Measurements from ENCODE around the gene OR4D6. TPM values are rescaled to one million over a fixed set of nuclear protein-coding genes. Genes with fewer than 3 reads are reported as not detected.
A peak's percentile ranks its signal among the peaks of the same experiment; 100 is the strongest.
"Not testable (repeated sequence)": the region's sequence is repeated elsewhere in the genome, so short reads cannot be mapped to it uniquely, and the experiment has no call there.

OR4D6 gene
- total RNA-seq (2014; rRNA removed; shearing (Covaris generic); ENCODE audit: low replicate concordance) = not detected in 2 replicates

- no peak for DNase-seq (ENCODE audit: low read depth)
- in situ Hi-C loops (cut with HindIII; ENCODE audit: low pct_unique_long_range_greater_than_20kb, low sequenced_read_pairs) = no loop called here
These were observed at the start of gene OR4D6 for GRCh38 chr11:59456661-59457060. TSS of gene OR4D6 (plus strand) at chr11:59456961. CDS start at chr11:59456961, 0 bp downstream.

GRCh38 chr11:59413646-59414045 lies 43.1 kb upstream of the OR4D6 start:
- DNase-seq (ENCODE audit: low read depth) = no peak
- in situ Hi-C loops (cut with HindIII; ENCODE audit: low pct_unique_long_range_greater_than_20kb, low sequenced_read_pairs) = no loop called here

DNA sequence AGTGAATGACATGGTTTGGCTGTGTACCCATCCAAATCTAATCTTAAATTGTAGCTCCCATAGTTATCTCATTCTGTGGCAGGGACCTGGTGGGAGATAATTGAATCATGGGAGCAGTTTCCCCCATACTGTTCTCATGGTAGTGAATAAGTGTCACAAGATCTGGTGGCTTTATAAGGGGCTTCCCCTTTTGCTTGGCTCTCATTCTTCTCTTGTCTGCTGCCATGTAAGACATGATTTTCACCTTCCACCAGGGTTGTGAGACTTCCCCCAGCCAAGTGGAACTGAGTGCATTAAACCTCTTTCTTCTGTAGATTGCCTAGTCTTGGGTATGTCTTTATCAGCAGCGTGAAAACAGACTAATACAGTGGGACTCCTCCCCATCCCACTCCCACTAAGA lies 41.6 kb upstream of the OR4D6 start:
- DNase-seq (ENCODE audit: low read depth) = no peak
- in situ Hi-C loops (cut with HindIII; ENCODE audit: low pct_unique_long_range_greater_than_20kb, low sequenced_read_pairs) = no loop called here

DNA sequence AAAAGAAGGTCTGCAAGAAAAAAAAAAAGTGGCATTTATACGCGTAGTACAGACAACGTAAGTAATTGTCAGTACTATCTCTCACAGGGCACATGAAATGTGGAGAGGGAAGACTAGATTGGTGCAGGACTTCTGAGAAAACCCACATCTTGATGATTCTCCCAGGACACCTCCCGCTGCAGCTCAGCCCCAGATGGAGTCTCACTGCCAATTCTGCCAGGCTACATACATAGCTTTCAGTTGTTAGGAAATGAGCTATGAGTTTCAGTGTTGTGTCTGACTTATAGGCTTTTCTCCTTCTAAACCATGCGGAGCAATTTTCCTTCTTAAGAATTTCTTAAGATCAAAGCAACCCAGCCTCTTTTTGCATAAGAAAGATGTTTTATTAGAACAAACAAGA lies 40.1 kb upstream of the OR4D6 start:
- no peak for DNase-seq (ENCODE audit: low read depth)
- in situ Hi-C loops (cut with HindIII; ENCODE audit: low pct_unique_long_range_greater_than_20kb, low sequenced_read_pairs) = no loop called here

DNA sequence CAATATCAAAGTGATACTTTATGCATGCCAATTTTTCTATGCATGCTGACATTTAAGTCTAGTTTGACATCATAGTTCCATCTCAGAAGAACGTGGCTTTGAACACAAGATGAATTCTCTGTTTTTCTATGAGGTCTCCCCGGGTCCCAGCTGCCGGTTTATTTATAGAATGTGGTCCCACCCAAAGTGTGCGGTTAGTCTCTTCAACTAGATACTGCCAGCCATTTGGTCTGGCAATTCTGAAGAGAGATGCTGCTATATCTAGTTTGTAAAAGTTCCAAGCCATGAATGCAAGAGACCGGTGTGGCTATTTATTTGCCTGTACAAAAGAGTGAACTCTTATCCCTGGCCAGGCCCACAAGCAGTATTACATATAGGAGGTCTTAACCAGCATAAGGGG lies 39.7 kb upstream of the OR4D6 start:
- in situ Hi-C loops (cut with HindIII; ENCODE audit: low pct_unique_long_range_greater_than_20kb, low sequenced_read_pairs) = no loop called here
- no peak for DNase-seq (ENCODE audit: low read depth)

GRCh38 chr11:59418156-59418555 lies 38.6 kb upstream of the OR4D6 start:
- no peak for DNase-seq (ENCODE audit: low read depth)
- in situ Hi-C loops (cut with HindIII; ENCODE audit: low pct_unique_long_range_greater_than_20kb, low sequenced_read_pairs) = no loop called here

DNA sequence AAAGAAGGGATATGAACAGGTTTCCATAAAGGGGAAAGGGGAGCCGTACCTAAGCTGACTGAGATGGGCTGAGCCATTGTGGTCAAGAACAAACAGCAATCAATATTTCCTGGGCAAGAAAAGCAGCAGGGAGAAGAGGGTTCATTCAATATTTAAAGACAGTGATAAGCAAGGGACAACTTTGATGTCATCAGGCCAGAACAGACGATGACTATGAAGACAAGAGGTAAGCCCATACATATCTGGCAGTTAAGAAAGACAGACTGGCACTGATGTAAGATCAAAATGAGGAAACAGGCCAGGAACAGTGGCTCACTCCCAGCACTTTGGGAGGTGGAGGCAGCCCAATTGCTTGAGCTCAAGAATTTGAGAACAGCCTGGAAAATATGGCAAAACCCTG lies 32.9 kb upstream of the OR4D6 start:
- in situ Hi-C loops (cut with HindIII; ENCODE audit: low pct_unique_long_range_greater_than_20kb, low sequenced_read_pairs) = no loop called here
- no peak for DNase-seq (ENCODE audit: low read depth)

DNA sequence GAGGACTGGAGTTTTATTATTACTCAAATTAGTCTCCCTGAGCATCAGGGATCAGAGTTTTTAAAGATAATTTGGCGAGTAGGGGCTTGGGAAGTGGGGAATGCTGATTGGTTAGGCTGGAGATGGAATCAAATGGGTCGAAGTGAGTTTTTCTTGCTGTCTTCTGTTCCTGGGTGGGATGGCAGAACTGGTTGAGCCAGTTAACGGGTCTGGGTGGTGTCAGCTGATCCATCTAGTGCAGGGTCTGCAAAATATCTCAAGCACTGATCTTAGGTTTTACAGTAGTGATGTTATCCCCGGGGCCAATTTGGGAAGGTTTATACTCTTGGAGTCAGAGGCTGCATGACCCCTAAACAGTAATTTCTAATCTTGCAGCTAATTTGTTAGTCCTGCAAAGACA lies 31.6 kb upstream of the OR4D6 start:
- no peak for DNase-seq (ENCODE audit: low read depth)
- in situ Hi-C loops (cut with HindIII; ENCODE audit: low pct_unique_long_range_greater_than_20kb, low sequenced_read_pairs) = no loop called here

- in situ Hi-C loops (cut with HindIII; ENCODE audit: low pct_unique_long_range_greater_than_20kb, low sequenced_read_pairs) = no loop called here
These were observed 30.2 kb upstream of the OR4D6 start, which contains the start of gene OR5A2 for GRCh38 chr11:59426361-59427067. TSS of gene OR5A2 (minus strand) at chr11:59426413. CDS start at chr11:59422953, 3,460 bp downstream.

GRCh38 chr11:59427068-59427382 lies 29.7 kb upstream of the OR4D6 start:
- DNase-seq (ENCODE audit: low read depth) = no peak
- in situ Hi-C loops (cut with HindIII; ENCODE audit: low pct_unique_long_range_greater_than_20kb, low sequenced_read_pairs) = no loop called here

More at GRCh38 chr11:59426361-59427067, 30.2 kb upstream of the OR4D6 start, which contains the start of gene OR5A2:
- DNase-seq (ENCODE audit: low read depth) = no peak

DNA sequence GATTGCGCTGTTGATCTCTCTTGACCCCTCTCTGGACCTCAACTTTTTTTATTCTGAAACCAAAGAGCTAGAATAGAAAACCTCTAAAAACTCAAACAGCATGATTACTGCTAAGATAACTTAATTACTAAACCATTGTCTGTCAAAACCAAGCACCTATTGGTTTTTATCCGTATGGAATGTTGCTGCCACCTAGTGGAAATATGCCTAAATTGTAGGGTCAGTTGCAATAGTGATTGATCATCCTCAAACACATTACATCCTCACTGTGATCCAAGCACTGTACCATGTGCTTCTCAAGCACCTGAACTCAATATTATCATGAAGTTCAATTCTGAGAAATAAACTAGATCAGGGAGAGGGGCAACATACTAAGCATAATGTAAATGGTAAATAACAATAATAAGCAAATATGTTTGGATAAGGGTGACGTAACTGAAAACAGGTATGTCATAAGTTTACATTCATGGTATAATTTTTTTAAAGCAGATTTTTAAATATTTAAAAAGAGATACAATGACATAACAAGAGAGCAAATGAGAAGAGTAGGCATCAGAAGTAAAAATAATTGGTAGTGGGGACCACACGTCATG lies 26.7 kb upstream of the OR4D6 start:
- DNase-seq (ENCODE audit: low read depth) = peak; percentile 6
- in situ Hi-C loops (cut with HindIII; ENCODE audit: low pct_unique_long_range_greater_than_20kb, low sequenced_read_pairs) = no loop called here

DNA sequence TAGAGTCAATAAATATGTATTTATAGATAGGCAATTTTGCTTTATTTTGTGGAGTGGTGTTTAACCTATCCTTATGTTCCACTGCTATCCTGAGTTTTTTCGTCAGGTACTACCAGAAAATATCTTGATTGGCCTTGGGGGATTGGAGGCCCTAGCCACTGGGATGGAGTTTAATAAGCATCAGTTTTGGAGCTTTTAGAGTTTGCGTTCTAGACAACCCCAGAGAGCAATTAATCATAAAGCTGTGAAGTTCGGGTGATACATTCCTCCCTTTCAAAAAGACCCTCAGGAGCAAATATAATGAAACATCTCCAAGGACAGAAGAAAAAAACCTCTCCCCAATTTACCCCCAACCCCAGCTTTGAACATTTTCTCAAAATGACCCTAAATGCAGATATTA lies 20.6 kb upstream of the OR4D6 start, which contains the start of gene OR5A1:
Gene OR5A1 (plus strand): TSS at position 301 of the 400 bp plus-strand sequence. CDS start 6,700 bp downstream, outside the sequence.
- DNase-seq (ENCODE audit: low read depth) = no peak
- in situ Hi-C loops (cut with HindIII; ENCODE audit: low pct_unique_long_range_greater_than_20kb, low sequenced_read_pairs) = no loop called here

- in situ Hi-C loops (cut with HindIII; ENCODE audit: low pct_unique_long_range_greater_than_20kb, low sequenced_read_pairs) = no loop called here
- DNase-seq (ENCODE audit: low read depth) = no peak
These were observed 19.0 kb upstream of the OR4D6 start for GRCh38 chr11:59437770-59438169.

GRCh38 chr11:59445624-59446023 lies 11.1 kb upstream of the OR4D6 start:
- in situ Hi-C loops (cut with HindIII; ENCODE audit: low pct_unique_long_range_greater_than_20kb, low sequenced_read_pairs); DNase-seq (ENCODE audit: low read depth): not testable (repeated sequence)

DNA sequence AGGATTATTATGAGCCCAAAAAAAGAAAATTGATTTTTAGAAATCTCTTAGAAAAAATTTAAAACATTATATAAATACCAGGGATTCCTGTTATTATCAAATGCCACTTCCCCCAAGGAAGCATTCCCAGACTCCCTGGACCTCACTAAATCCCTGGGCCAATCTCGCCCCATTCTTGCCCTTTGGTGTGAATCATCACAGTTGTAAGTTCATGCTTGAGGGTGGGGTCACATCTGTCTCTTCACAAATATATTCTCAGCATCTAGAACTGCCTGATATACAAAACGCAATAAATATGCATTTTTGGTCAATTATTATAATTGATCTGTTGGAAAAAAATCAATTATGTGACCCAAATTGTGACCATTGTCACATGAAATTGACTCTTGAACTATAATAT lies 8.3 kb upstream of the OR4D6 start:
- DNase-seq (ENCODE audit: low read depth) = no peak

DNA sequence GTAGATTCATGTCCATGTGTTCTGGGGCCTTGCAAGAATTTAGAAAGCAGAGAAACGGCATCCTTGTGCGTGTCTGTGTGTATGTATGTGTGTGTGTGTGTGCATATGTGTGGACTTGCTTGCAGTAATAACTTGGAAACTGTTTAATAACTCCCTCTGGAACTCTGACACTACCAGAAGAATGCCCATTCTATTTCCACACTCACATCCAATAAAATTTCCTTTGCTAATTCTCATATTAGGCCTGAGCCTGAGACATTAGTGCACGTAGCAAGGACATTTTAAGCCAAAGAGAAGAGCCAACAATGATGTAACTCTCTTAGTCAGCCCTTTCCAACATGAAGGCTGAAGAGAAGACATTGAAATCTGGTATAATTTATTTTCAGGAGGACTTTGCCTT lies 3.2 kb downstream of the OR4D6 start:
- DNase-seq (ENCODE audit: low read depth) = no peak
- in situ Hi-C loops (cut with HindIII; ENCODE audit: low pct_unique_long_range_greater_than_20kb, low sequenced_read_pairs) = no loop called here

More for the DNA sequence above, 8.3 kb upstream of the OR4D6 start:
- in situ Hi-C loops (cut with HindIII; ENCODE audit: low pct_unique_long_range_greater_than_20kb, low sequenced_read_pairs) = no loop called here

DNA sequence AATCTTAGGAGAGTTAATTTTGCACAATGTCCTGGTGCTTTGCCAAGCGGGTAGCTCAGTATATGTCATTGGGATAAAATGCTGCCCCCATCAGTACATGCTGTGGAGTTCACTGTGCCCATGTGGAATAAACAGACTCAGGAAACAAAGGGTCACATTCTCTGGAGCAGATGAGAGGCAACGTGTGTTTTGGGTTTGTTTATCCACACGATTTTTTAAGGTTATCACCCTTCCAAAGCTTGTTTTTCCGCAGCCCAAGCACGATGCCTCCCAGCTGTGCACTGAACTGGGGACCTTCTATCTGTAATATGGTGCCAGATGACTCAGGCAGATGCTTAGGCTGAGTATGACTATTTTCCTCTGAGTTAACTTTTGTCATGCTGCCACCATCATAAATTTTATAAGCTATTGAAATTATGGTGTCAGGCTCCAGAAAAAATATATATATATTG lies 6.5 kb downstream of the OR4D6 start:
- no peak for DNase-seq (ENCODE audit: low read depth)
- in situ Hi-C loops (cut with HindIII; ENCODE audit: low pct_unique_long_range_greater_than_20kb, low sequenced_read_pairs) = no loop called here

DNA sequence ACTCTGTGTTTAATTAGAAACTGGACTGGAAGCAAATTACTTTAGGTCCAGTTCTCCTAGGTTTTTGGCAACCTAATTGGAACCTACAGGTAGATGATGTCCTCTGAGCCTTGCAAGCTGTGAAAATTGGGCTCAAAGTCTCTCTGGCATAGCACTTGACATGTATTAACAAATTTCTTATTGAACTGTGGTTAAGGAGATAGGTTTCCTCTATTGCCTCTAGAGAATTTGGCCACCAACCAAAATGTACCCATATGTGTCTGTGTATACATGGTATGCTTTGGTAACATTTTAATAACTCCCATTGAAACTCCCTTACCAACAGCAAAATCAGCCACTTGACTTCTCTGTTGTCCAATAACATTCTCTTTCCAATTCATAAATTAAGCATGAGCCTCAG lies 16.3 kb downstream of the OR4D6 start, which contains the start of gene OR4D10:
Gene OR4D10 (plus strand): TSS at position 301 of the 400 bp plus-strand sequence. CDS start 4,115 bp downstream, outside the sequence.
- in situ Hi-C loops (cut with HindIII; ENCODE audit: low pct_unique_long_range_greater_than_20kb, low sequenced_read_pairs) = no loop called here
- no peak for DNase-seq (ENCODE audit: low read depth)

GRCh38 chr11:59475176-59475575 lies 18.4 kb downstream of the OR4D6 start:
- in situ Hi-C loops (cut with HindIII; ENCODE audit: low pct_unique_long_range_greater_than_20kb, low sequenced_read_pairs) = no loop called here
- DNase-seq (ENCODE audit: low read depth) = no peak

DNA sequence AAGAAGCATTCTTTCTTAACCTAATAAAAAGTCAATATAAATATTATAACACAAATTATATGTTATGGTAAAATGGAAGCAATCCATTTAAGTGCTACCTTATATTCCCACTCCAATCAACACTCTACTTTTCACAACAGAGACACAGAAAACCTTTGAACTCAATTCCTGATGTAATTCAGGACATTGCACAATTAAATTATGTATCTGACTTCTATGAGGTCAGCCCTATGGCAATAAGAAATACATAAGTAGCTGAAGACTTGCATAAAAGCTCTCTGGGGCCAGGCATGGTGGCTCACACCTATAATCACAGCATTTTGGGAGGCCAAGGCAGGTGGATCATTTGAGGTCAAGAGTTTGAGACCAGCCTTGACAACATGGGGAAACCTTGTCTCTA lies 23.1 kb downstream of the OR4D6 start:
- in situ Hi-C loops (cut with HindIII; ENCODE audit: low pct_unique_long_range_greater_than_20kb, low sequenced_read_pairs) = no loop called here
- DNase-seq (ENCODE audit: low read depth) = no peak
